ENCODE measurements around the gene RGS16. TPM values are rescaled to one million over a fixed set of nuclear protein-coding genes. Genes with fewer than 3 reads are reported as not detected.

Gene RGS16
- total and polyA plus RNA-seq, 8 donors = 3.5 to 11.0 (median 6.3) TPM

- ATAC-seq (no peak), DNase-seq (no peak)
- no peak for TF ChIP-seq CTCF (IDR thresholded peaks at IDR 0.05)
- no peaks in the 10 kb centered on the region for H3K27me3 ChIP-seq
- H3K4me3 ChIP-seq = no peak overlapping the region
- H3K27ac ChIP-seq = no peak overlapping the region
- no peaks in the 10 kb centered on the region for H3K36me3 ChIP-seq
- H3K9me3 ChIP-seq = no peaks in the 10 kb centered on the region
- intact Hi-C loops (cut with DNase I) = no loop called here
- H3K4me1 ChIP-seq = peaks cover 0 to 18% of the 10 kb centered on the region in 2 donors
Measured at GRCh38 chr1:182627622-182628021, 23.4 kb upstream of the RGS16 start.

DNA sequence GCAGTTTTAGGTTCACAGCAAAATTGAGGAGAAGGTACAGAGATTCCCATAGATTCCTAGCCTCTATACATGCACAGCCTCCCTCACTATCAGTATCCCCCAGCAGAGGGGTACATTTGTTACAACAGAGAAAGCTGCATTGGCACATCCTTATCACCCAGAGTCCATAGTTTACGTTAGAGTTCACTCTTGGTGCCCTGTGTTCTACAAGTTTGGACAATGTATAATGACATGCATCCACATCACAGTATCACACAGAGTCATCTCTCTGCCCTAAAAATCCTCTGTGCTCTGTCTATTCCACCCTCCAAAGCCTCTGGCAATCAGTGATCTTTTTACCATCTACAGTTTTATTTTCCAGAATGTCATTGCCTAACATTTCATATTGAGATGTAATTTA is 22.3 kb upstream of the RGS16 start:
- no peak overlapping the region for H3K4me3 ChIP-seq
- intact Hi-C loops (cut with DNase I) = no loop called here
- H3K4me1 ChIP-seq = peaks cover 0 to 18% of the 10 kb centered on the region in 2 donors
- no peaks in the 10 kb centered on the region for H3K27me3 ChIP-seq
- no peaks in the 10 kb centered on the region for H3K36me3 ChIP-seq
- no peak overlapping the region for H3K27ac ChIP-seq
- no peaks in the 10 kb centered on the region for H3K9me3 ChIP-seq
- no peak for DNase-seq
- ATAC-seq = no peak
- no peak for TF ChIP-seq CTCF (IDR thresholded peaks at IDR 0.05)

DNA sequence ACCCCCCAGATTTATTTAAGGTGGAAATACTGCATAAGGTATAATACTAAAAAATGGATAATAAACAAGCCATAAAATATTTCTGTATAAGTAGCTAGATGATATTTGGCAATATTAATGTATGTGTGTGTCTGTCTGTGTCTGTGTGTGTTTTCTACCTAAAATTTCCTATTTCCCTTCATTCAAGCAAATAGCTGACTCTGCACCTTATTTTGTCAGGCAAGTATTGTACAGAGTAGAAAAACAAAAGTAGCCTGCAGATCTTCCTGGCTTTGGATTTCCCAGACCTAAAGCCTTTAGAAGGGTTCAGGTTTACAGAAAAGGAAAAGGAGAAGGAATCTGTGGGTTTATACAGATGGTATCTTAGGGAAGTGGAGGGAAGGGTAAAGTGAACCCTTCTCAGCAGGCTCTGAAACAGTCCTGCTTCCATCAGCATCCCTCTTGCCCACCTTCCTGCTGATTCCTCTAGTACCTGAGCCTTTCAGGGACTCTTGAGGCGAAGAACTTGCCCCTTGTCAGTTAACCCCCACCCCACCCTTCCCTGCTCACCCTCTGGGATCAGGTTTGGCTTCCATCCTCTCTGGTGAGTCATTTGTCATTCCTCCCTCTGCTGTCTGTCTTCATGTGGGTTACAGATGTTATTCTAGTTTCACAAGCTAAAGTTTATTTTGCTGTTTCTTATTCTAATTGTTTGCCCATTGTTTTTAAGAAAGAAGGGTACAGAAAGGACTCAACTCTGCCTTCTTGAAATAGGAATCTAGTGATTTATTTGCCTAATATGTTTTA is 21.7 kb upstream of the RGS16 start:
- intact Hi-C loops (cut with DNase I) = no loop called here
- ATAC-seq = no peak
- TF ChIP-seq CTCF (IDR thresholded peaks at IDR 0.05) = no peak

GRCh38 chr1:182625024-182625423 is 20.8 kb upstream of the RGS16 start:
- intact Hi-C loops (cut with DNase I) = no loop called here
- no peak overlapping the region for H3K4me3 ChIP-seq
- H3K4me1 ChIP-seq = peaks cover 0 to 14% of the 10 kb centered on the region in 2 donors
- no peaks in the 10 kb centered on the region for H3K27me3 ChIP-seq
- H3K36me3 ChIP-seq = no peaks in the 10 kb centered on the region
- no peak for TF ChIP-seq CTCF (IDR thresholded peaks at IDR 0.05)
- no peaks in the 10 kb centered on the region for H3K9me3 ChIP-seq
- H3K27ac ChIP-seq = no peak overlapping the region
- DNase-seq (no peak), ATAC-seq (no peak)

More for the DNA sequence above, 21.7 kb upstream of the RGS16 start:
- DNase-seq = no peak
- H3K4me3 ChIP-seq = no peak overlapping the region
- H3K9me3 ChIP-seq = no peaks in the 10 kb centered on the region
- H3K27ac ChIP-seq = no peak overlapping the region
- no peaks in the 10 kb centered on the region for H3K27me3 ChIP-seq
- H3K36me3 ChIP-seq = no peaks in the 10 kb centered on the region
- peaks cover 0 to 18% of the 10 kb centered on the region in 2 donors for H3K4me1 ChIP-seq

DNA sequence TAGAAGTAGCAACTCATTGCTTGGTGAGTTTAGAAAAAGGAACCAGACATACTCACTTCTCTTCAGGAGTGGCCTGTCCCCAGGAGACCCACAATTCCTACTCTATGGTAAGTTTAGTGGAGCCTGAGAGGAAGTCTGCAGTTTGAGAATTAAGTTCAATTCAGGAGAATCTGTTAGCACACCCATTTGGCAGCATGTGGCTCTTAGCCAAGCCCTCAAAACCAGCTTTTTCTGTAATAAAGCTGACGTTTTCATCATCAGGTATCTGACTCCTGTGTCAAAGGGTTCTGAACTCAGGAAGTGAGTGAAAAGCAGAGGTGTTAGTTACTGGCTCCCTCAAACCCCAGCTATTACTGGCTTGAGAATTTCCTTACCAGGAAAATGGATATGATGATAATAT is 20.4 kb upstream of the RGS16 start:
- H3K27ac ChIP-seq = no peak overlapping the region
- H3K36me3 ChIP-seq = no peaks in the 10 kb centered on the region
- H3K27me3 ChIP-seq = no peaks in the 10 kb centered on the region
- no peak for DNase-seq
- H3K4me3 ChIP-seq = no peak overlapping the region
- TF ChIP-seq CTCF (IDR thresholded peaks at IDR 0.05) = no peak
- intact Hi-C loops (cut with DNase I) = no loop called here
- H3K4me1 ChIP-seq = peaks cover 0 to 9% of the 10 kb centered on the region in 2 donors
- ATAC-seq = no peak
- H3K9me3 ChIP-seq = no peaks in the 10 kb centered on the region
